Fibroblast of pulmonary artery (primary cell): ENCODE data around the gene CCDC9.
A peak's percentile ranks its signal among the peaks of the same experiment; 100 is the strongest.
"Not testable (repeated sequence)": the region's sequence is repeated elsewhere in the genome, so short reads cannot be mapped to it uniquely, and the experiment has no call there.

Source experiments
- DNase-seq: peaks from one replicate; pipeline ENCODE4 v3.0.0-alpha.2; 2010; ENCODE audit warnings: low read depth
- H3K4me3 ChIP-seq: replicated peaks from 2 replicates; pipeline ENCODE4 v1.5.1; 2011; ENCODE audit warnings: low read depth, mild to moderate bottlenecking, control low read depth, low read length, moderate library complexity
- CTCF ChIP-seq: IDR thresholded peaks from 2 replicates; pipeline ENCODE4 v1.5.1; 2011; ENCODE audit warnings: mild to moderate bottlenecking, control low read depth, low read length, inconsistent platforms; ENCODE audit errors: missing control alignments

Gene CCDC9

GRCh38 chr19:47283405-47284059 is 27.2 kb downstream of the CCDC9 start:
- no peak for DNase-seq
- no peak overlapping the region for H3K4me3 ChIP-seq
- no peak for TF ChIP-seq CTCF

DNA sequence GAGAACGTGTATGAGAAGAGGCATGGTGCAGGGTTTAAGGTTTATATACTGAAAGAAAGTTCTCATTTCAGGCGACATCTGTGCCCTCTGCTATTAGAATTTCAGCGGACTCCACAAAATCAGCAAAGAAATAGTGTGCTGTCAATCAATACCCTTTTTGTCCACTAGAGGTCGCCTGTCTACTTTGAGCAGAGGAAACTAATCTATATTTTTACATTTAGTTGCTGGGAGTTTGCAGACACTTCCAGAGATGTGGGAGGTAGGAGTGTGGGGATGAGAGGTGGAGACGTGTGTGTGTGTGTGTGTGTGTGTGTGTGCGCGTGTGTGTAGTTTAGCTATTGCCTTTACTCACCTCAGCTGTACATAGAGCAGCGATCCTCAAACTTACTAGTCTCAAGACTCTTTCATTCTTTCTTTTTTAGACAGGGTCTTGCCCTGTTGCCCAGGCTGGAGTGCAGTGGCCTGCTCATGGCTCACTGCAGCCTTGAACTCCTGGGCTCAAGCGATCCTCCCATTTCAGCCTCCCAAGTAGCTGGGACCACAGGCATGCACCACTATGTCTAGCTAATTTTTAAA is 28.1 kb downstream of the CCDC9 start:
- peak; percentile 81 for DNase-seq
- peak; percentile 87 for TF ChIP-seq CTCF
- H3K4me3 ChIP-seq = no peak overlapping the region

- no peak overlapping the region for H3K4me3 ChIP-seq
- DNase-seq = peak; percentile 82
- peak; percentile 65 for TF ChIP-seq CTCF
Measured at GRCh38 chr19:47296036-47296435, 39.7 kb downstream of the CCDC9 start.

GRCh38 chr19:47300867-47301266 is 44.5 kb downstream of the CCDC9 start:
- not testable (repeated sequence) for DNase-seq

GRCh38 chr19:47302249-47302648 is 45.9 kb downstream of the CCDC9 start:
- DNase-seq = no peak
- no peak for TF ChIP-seq CTCF
- no peak overlapping the region for H3K4me3 ChIP-seq

More at GRCh38 chr19:47300867-47301266, 44.5 kb downstream of the CCDC9 start:
- H3K4me3 ChIP-seq = not testable (repeated sequence)

GRCh38 chr19:47303966-47304365 is 47.6 kb downstream of the CCDC9 start:
- TF ChIP-seq CTCF = no peak
- no peak for DNase-seq
- no peak overlapping the region for H3K4me3 ChIP-seq

DNA sequence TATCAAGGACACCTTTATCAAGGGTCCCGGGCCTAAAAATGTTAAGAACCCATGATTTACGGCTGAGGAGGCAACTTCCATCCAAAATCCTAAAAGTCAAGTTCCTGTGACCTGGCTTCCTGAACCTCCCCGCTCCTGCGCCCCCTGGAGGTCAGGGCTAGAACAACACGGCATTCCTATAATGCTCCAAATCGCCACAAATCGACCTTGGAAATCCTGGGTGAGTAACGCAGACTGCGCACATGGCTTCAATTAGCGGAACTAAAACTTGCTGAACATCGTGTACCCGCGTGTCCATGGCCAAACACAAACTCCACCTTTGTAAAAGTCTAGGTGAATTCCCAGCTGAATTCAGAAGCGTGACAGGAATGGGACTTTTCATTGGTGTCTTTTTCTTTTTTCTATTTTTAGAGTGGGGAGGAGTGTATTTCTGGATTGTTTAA is 49.0 kb downstream of the CCDC9 start:
- DNase-seq = peak; percentile 83
- H3K4me3 ChIP-seq = no peak overlapping the region
- peak; percentile 99 for TF ChIP-seq CTCF
